Caco-2 (cell line): Measurements from ENCODE around the gene SBF2. TPM values are rescaled to one million over a fixed set of nuclear protein-coding genes. Genes with fewer than 3 reads are reported as not detected.

Experiments
- BruUV-seq: library from RNA; stranded (reverse); fragments of 400-500 nt; replicated peaks from 2 replicates; lab custom pipeline; 2021; lab: Mats Ljungman, UMichigan
- CTCF ChIA-PET: fragments of 300-600 bp; sonication (Branson Sonifier 250); formaldehyde crosslinking; loops from one replicate; lab custom pipeline; 2022; ENCODE audit warnings: antibody characterized with exemption; lab: Charles Lee
- POLR2A ChIA-PET: fragments of 300-600 bp; sonication (Branson Sonifier 250); formaldehyde crosslinking; loops from one replicate; lab custom pipeline; 2022; ENCODE audit warnings: antibody characterized with exemption; lab: Charles Lee
- DNase-seq, 2 experiments: peaks; one replicate each; pipeline versions ENCODE4 v3.0.0 to v3.0.0-alpha.2; 2020 to 2022
- H3K27me3 ChIP-seq: replicated peaks from 2 replicates; pipeline ENCODE4 v1.6.0; 2011; ENCODE audit warnings: low read length; ENCODE audit not compliant: control insufficient read depth, insufficient read depth
- H3K36me3 ChIP-seq: 2 replicates; pipeline ENCODE4 v1.5.1; 2011; ENCODE audit warnings: low read length; ENCODE audit not compliant: control insufficient read depth, insufficient read depth
- H3K4me1 ChIP-seq: fragments of 250-450 bp; sonication (Bioruptor Pico); 2 replicates; pipeline ENCODE4 v1.5.1; 2020; ENCODE audit warnings: mild to moderate bottlenecking
- H3K4me3 ChIP-seq: 2 replicates; pipeline ENCODE4 v1.5.1; 2011; ENCODE audit warnings: low read depth, mild to moderate bottlenecking, control low read depth, low read length
- H3K9me3 ChIP-seq: fragments of 250-450 bp; sonication (Bioruptor Pico); 2 replicates; pipeline ENCODE4 v1.5.1; 2020; ENCODE audit warnings: mild to moderate bottlenecking, moderate library complexity
- H3K27ac Mint-ChIP-seq: one replicate; pipeline ENCODE4 v1.8.0; 2022; ENCODE audit warnings: mixed read lengths; ENCODE audit not compliant: unreplicated experiment
- H3K27me3 Mint-ChIP-seq: one replicate; pipeline ENCODE4 v1.8.0; 2022; ENCODE audit warnings: mixed read lengths; ENCODE audit not compliant: insufficient read depth, unreplicated experiment
- H3K36me3 Mint-ChIP-seq: one replicate; pipeline ENCODE4 v1.8.0; 2022; ENCODE audit warnings: mild to moderate bottlenecking, mixed read lengths; ENCODE audit not compliant: insufficient read depth, unreplicated experiment
- H3K4me1 Mint-ChIP-seq: one replicate; pipeline ENCODE4 v1.8.0; 2022; ENCODE audit warnings: low read depth, mixed read lengths; ENCODE audit not compliant: unreplicated experiment
- H3K4me3 Mint-ChIP-seq: one replicate; pipeline ENCODE4 v1.8.0; 2022; ENCODE audit warnings: mild to moderate bottlenecking, moderate library complexity, mixed read lengths; ENCODE audit not compliant: unreplicated experiment
- H3K9me3 Mint-ChIP-seq: one replicate; pipeline ENCODE4 v1.8.0; 2022; ENCODE audit warnings: mixed read lengths; ENCODE audit not compliant: unreplicated experiment
- intact Hi-C: fragments of 100-400 bp; cut with micrococcal nuclease; formaldehyde crosslinking; loops from one replicate; pipeline ENCODE4 v1.10.0; 2022; ENCODE audit not compliant: unreplicated experiment
- total RNA-seq: library from RNA; stranded (reverse); gene quantifications from 2 replicates; pipeline ENCODE4 v1.2.3, GENCODE V29; 2022
- TF ChIP-seq, protein P1 (sequence below), 2 experiments: fragments of 200-600 bp in 1 of 2; IDR thresholded peaks; 1 replicate in 1 of 2; 2 replicates in 1 of 2; pipeline versions ENCODE4 v1.5.1 to v1.8.0; 2011 to 2022; ENCODE audit warnings: antibody characterized with exemption in 1 of 2, control low read depth in 1 of 2, inconsistent platforms in 1 of 2, low read depth in 1 of 2, low read length in 1 of 2, mild to moderate bottlenecking in 1 of 2, moderate library complexity in 1 of 2; ENCODE audit not compliant: insufficient read depth in 1 of 2, severe bottlenecking in 1 of 2, unreplicated experiment in 1 of 2

The SBF2 gene
- total RNA-seq, 1 experiment from 2014 or later = 72.2 TPM

DNA sequence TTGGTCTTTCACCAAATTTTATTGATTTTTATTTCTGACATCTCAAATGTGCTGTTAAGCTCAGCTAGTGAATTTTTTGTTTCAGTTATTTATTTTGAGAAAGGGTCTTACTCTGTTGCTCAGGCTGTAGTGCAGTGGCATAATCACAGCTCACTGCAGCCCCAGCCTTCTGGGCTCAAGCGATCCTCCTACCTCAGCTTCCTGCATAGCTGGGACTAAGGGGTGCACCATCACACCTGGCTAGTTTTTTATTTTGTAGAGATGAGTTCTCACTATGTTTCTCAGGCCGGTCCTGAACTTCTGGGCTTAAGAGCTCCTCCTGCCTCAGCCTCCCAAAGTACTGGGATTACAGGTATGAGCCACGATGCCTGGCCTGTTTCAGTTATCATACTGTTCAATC lies 282.0 kb downstream of the SBF2 start:
- Histone ChIP-seq H3K4me1 (no peaks in the 10 kb centered on the region), H3K27me3 (no peaks in the 10 kb centered on the region), H3K9me3 (peaks cover 31% of the 10 kb centered on the region), H3K36me3 (no peaks in the 10 kb centered on the region), H3K4me3 (no peak overlapping the region)
- Mint-ChIP-seq H3K4me1 (no peaks in the 10 kb centered on the region), H3K9me3 (peaks cover 20% of the 10 kb centered on the region), H3K27me3 (no peaks in the 10 kb centered on the region), H3K4me3 (no peak overlapping the region), H3K27ac (no peak overlapping the region), H3K36me3 (no peaks in the 10 kb centered on the region)
- intact Hi-C loops = no loop called here
- ChIA-PET CTCF (no interaction called here), POLR2A (no interaction called here)
- no TSS peak for BruUV-seq
- TF ChIP-seq, protein P1, sequence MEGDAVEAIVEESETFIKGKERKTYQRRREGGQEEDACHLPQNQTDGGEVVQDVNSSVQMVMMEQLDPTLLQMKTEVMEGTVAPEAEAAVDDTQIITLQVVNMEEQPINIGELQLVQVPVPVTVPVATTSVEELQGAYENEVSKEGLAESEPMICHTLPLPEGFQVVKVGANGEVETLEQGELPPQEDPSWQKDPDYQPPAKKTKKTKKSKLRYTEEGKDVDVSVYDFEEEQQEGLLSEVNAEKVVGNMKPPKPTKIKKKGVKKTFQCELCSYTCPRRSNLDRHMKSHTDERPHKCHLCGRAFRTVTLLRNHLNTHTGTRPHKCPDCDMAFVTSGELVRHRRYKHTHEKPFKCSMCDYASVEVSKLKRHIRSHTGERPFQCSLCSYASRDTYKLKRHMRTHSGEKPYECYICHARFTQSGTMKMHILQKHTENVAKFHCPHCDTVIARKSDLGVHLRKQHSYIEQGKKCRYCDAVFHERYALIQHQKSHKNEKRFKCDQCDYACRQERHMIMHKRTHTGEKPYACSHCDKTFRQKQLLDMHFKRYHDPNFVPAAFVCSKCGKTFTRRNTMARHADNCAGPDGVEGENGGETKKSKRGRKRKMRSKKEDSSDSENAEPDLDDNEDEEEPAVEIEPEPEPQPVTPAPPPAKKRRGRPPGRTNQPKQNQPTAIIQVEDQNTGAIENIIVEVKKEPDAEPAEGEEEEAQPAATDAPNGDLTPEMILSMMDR (IDR thresholded peaks at IDR 0.05; ENCODE audit: insufficient read depth in 1 of 2, low read depth in 1 of 2, low read length in 1 of 2, severe bottlenecking in 1 of 2, unreplicated experiment in 1 of 2) = no peak
- DNase-seq = no peak

DNA sequence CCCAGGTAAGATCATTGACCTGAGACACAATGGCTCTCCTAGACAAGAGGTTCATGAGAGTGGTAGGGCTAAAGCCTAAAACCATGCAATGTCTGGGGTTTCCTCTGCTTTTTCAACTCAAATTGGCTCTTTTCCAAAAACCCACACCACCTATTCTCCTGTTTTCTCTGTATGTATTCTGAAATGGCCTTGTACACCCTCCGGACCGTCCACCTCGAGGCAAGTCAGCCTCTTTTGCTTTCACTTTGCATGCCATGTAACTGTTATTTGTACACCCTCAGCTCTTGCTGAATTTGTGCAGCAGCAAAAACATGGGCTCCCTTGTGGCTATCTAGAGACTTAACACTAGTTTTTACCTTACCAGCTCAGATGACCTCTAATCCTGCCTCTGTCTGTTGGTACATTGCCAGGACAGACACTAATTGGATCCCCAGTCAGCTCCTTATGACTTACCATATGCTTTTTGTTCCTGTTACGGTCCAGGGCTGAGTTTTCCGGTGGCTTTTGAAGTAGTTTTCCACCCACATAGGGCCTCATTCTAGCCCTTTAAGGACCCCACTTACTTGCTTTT lies 288.0 kb downstream of the SBF2 start:
- no peak overlapping the region for H3K4me3 ChIP-seq
- TF ChIP-seq, protein P1 (IDR thresholded peaks at IDR 0.05; ENCODE audit: insufficient read depth in 1 of 2, low read depth in 1 of 2, low read length in 1 of 2, severe bottlenecking in 1 of 2, unreplicated experiment in 1 of 2) = no peak

DNA sequence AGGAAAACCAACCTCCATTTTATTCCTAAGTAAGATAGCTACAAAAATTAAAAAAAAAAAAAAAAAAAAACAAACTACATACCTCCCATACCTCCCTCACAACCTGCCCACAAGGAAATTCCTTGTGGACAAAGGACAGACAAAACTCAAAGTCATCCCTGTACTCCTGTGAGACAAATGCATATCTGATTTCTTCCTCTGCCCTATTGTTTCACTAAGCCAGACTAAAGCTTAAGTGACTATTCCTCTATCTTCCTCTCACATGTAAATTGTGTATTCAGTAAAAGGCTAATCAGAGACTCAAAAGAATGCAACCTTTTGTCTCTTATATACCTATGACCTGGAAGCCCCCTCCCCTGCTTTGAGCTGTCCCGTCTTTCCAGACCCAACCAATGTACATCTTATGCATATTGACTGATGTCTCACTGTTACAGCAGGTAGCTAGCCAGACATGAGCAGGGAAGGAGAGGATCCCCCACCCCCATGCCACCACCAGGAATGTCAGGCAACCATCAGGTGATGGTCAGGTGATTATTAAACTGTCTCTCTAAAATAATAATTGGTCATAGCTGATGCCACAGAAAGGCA lies 289.4 kb downstream of the SBF2 start:
- DNase-seq = no peak
- H3K4me1 ChIP-seq = peaks cover 4% of the 10 kb centered on the region; the same call in 1 of the 2 replicates
- peaks cover 8% of the 10 kb centered on the region for H3K9me3 ChIP-seq
- CTCF ChIA-PET = no interaction called here
- Mint-ChIP-seq H3K9me3 (peaks cover 20% of the 10 kb centered on the region), H3K4me3 (no peak overlapping the region), H3K4me1 (peaks cover 8% of the 10 kb centered on the region), H3K27ac (no peak overlapping the region), H3K27me3 (no peaks in the 10 kb centered on the region), H3K36me3 (no peaks in the 10 kb centered on the region)
- TF ChIP-seq, protein P1 (IDR thresholded peaks at IDR 0.05; ENCODE audit: insufficient read depth in 1 of 2, low read depth in 1 of 2, low read length in 1 of 2, severe bottlenecking in 1 of 2, unreplicated experiment in 1 of 2) = no peak
- no peaks in the 10 kb centered on the region for H3K36me3 ChIP-seq
- no TSS peak for BruUV-seq
- POLR2A ChIA-PET = no interaction called here
- H3K4me3 ChIP-seq = no peak overlapping the region
- intact Hi-C loops = no loop called here
- H3K27me3 ChIP-seq = no peaks in the 10 kb centered on the region

More for the DNA sequence above, 288.0 kb downstream of the SBF2 start:
- Histone ChIP-seq H3K27me3 (no peaks in the 10 kb centered on the region), H3K4me1 (peaks cover 4% of the 10 kb centered on the region; the same call in 1 of the 2 replicates), H3K9me3 (peaks cover 18% of the 10 kb centered on the region), H3K36me3 (no peaks in the 10 kb centered on the region)
- peaks cover 8% of the 10 kb centered on the region for H3K4me1 Mint-ChIP-seq
- no peak for DNase-seq
- no peaks in the 10 kb centered on the region for H3K27me3 Mint-ChIP-seq
- H3K4me3 Mint-ChIP-seq = no peak overlapping the region
- no peaks in the 10 kb centered on the region for H3K36me3 Mint-ChIP-seq
- intact Hi-C loops = no loop called here
- H3K27ac Mint-ChIP-seq = no peak overlapping the region
- POLR2A ChIA-PET = no interaction called here
- no TSS peak for BruUV-seq
- peaks cover 30% of the 10 kb centered on the region for H3K9me3 Mint-ChIP-seq
- CTCF ChIA-PET = no interaction called here
